ENCODE data around the gene PSTPIP1. TPM values are rescaled to one million over a fixed set of nuclear protein-coding genes. Genes with fewer than 3 reads are reported as not detected.
A peak's percentile ranks its signal among the peaks of the same experiment; 100 is the strongest.

Gene PSTPIP1
- total and polyA plus RNA-seq, 9 of the 15 experiments (the other 6 are each of a cell fraction or from before 2014, with no cell fraction given), result not detected

GRCh38 chr15:77083381-77084160, 88.6 kb downstream of the PSTPIP1 start:
- peak overlapping the region in 1 of 2 experiments; percentile 52; a peak in 1 of 4 replicates for H3K9ac ChIP-seq (ENCODE audit: insufficient read depth in 1 of 2, low read depth in 2 of 2, low read length in 2 of 2)
- H3K4me3 ChIP-seq, result no peak overlapping the region
- peaks cover 0 to 3% of the 10 kb centered on the region in 2 experiments; a peak in 1 of 5 replicates for H3K27me3 ChIP-seq (ENCODE audit: control insufficient read depth in 2 of 2, insufficient read depth in 2 of 2, low read length in 2 of 2)
- CTCF ChIA-PET (ENCODE audit: low intra/inter-chr PET ratio), result no interaction called here
- no peak overlapping the region for H3K4me2 ChIP-seq (ENCODE audit: insufficient read depth, low read length)
- WGBS (ENCODE audit: insufficient coverage, low coverage, missing lambda C conversion rate), result 67% methylated on average over 20 of the region's 21 CpGs
- no peak overlapping the region for H2AFZ ChIP-seq (ENCODE audit: low read depth, low read length)
- no peak for FAIRE-seq
- peaks cover 5 to 15% of the 10 kb centered on the region in 2 experiments for H3K4me1 ChIP-seq (replicated peaks in 1 of 2; ENCODE audit: control insufficient read depth in 2 of 2, insufficient read depth in 2 of 2, low read length in 2 of 2)
- no peaks in the 10 kb centered on the region for H3K79me2 ChIP-seq (ENCODE audit: control insufficient read depth, insufficient read depth, low read length)
- ATAC-seq, result no peak; the same call in 2 of the 3 replicates
- no peak for DNase-seq (ENCODE audit: extremely low read depth in 1 of 4, low spot score in 3 of 4)
- BruUV-seq (replicated peaks), result no TSS peak
- POLR2A ChIA-PET, result no interaction called here
- no peaks in the 10 kb centered on the region for H3K9me1 ChIP-seq (ENCODE audit: control insufficient read depth, insufficient read depth, low read length)
- in situ Hi-C loops (cut with MboI), result no loop called here
- intact Hi-C loops (cut with micrococcal nuclease), result no loop called here
- no peaks in the 10 kb centered on the region for H3K9me3 ChIP-seq (replicated peaks; ENCODE audit: control insufficient read depth, insufficient read depth, low read depth, low read length)
- H4K20me1 ChIP-seq (replicated peaks; ENCODE audit: control insufficient read depth, insufficient read depth, low read length), result no peaks in the 10 kb centered on the region
- no peaks in the 10 kb centered on the region for H3K36me3 ChIP-seq (ENCODE audit: control insufficient read depth, insufficient read depth, low read length)
- no peak overlapping the region for H3K27ac ChIP-seq (ENCODE audit: extremely low read depth, low read depth, low read length)
- TF ChIP-seq HNRNPLL (IDR thresholded peaks at IDR 0.05; ENCODE audit: low read depth, low read length, poor library complexity, severe bottlenecking) (no peak), ZBTB33 (CRISPR knock-in tag; IDR thresholded peaks at IDR 0.05) (no peak), XRCC4 (IDR thresholded peaks at IDR 0.05; ENCODE audit: extremely low read depth, insufficient read depth, insufficient read length) (no peak), RBM17 (IDR thresholded peaks at IDR 0.05; ENCODE audit: borderline replicate concordance, low read depth, low read length) (no peak), ARID3A (IDR thresholded peaks at IDR 0.05; ENCODE audit: borderline replicate concordance, low read depth, low read length) (no peak), PATZ1 (CRISPR knock-in tag; IDR thresholded peaks at IDR 0.05; ENCODE audit: borderline replicate concordance) (no peak)

All from K562 (cell line).